GM18909 (cell line): ENCODE data around the gene DUSP19.
A peak's percentile ranks its signal among the peaks of the same experiment; 100 is the strongest.

ENCODE experiments used
- ATAC-seq: cut with Tn5 transposase; IDR thresholded peaks from one replicate; pipeline ENCODE4 v1.9.1; 2021; ENCODE audit warnings: mild to moderate bottlenecking; ENCODE audit not compliant: unreplicated experiment, poor library complexity

Gene DUSP19

GRCh38 chr2:183124222-183124956 is 45.8 kb downstream of the DUSP19 start, which contains the start of gene NUP35:
TSS of gene NUP35 (plus strand) at chr2:183124443. CDS start at chr2:183124458, 15 bp downstream.
- peak; percentile 87 for ATAC-seq

GRCh38 chr2:183124957-183125255 is 46.4 kb downstream of the DUSP19 start:
- no peak for ATAC-seq

- ATAC-seq: no peak
Measured at GRCh38 chr2:183125659-183126341, 47.3 kb downstream of the DUSP19 start.

- ATAC-seq: no peak
Measured at GRCh38 chr2:183126635-183127034, 48.1 kb downstream of the DUSP19 start.

GRCh38 chr2:183134016-183134415 is 55.5 kb downstream of the DUSP19 start:
- no peak for ATAC-seq

GRCh38 chr2:183148955-183149354 is 70.4 kb downstream of the DUSP19 start:
- no peak for ATAC-seq

- no peak for ATAC-seq
Measured at GRCh38 chr2:183149489-183149888, 70.9 kb downstream of the DUSP19 start.
